ENCODE results near the gene KCTD16.

DNA sequence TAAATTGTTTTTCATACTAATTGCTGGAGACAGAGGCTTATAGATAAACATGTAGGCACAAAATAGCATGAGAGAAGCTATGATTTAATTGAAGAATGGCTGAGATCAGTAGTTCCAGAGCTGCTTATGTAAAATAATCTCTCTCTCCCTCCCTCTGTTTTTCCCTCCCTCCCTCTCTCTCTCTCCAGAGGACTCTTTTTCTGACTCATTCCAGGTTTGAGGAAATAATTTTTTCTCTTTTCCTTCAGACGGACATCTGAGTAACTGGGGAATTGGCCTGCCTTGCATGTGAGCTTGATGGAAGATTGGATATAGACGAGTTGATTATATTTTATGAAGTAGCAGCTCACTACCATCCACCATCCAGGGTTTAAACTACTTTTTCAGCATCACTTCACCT is 35.5 kb downstream of the KCTD16 start:
- TF ChIP-seq CTCF (IDR thresholded peaks at IDR 0.05; ENCODE audit: borderline replicate concordance, extremely low read depth, low read length, poor library complexity, severe bottlenecking) (no peak), EZH2 (IDR thresholded peaks at IDR 0.05; ENCODE audit: borderline replicate concordance, low read depth, low read length, severe bottlenecking) (no peak)
